Stimulated activated naive CD8-positive, alpha-beta T cell treated with anti-CD3 and anti-CD28 coated beads, Interleukin-15, amount 100 ng/mL, for 72 hours (primary cell): ENCODE data around the gene GMDS.
A peak's percentile ranks its signal among the peaks of the same experiment; 100 is the strongest.

Experiments used
- ATAC-seq: fragments of 150-1000 bp; cut with Tn5 transposase; 2 replicates; pipeline ENCODE4 v1.10.0; 2021; ENCODE audit warnings: mild to moderate bottlenecking, moderate library complexity
- DNase-seq, 2 donors: peaks; one replicate each; pipeline ENCODE4 v3.0.0; 2021 to 2022
- H3K27ac Mint-ChIP-seq, 2 donors: one replicate each; pipeline ENCODE4 v1.8.0; 2022; ENCODE audit warnings: mild to moderate bottlenecking in 2 of 2, mixed read lengths in 2 of 2, moderate library complexity in 2 of 2
- H3K27me3 Mint-ChIP-seq: one replicate; pipeline ENCODE4 v1.8.0; 2022; ENCODE audit warnings: mixed read lengths
- H3K4me1 Mint-ChIP-seq: one replicate; pipeline ENCODE4 v1.8.0; 2022; ENCODE audit warnings: mild to moderate bottlenecking, mixed read lengths
- H3K4me3 Mint-ChIP-seq, 2 donors: one replicate each; pipeline ENCODE4 v1.8.0; 2022; ENCODE audit warnings: mild to moderate bottlenecking in 2 of 2, mixed read lengths in 2 of 2, moderate library complexity in 1 of 2
- H3K9me3 Mint-ChIP-seq, 2 donors: one replicate each; pipeline ENCODE4 v1.8.0; 2022; ENCODE audit warnings: mixed read lengths in 2 of 2

Gene GMDS

GRCh38 chr6:2197177-2197671, 48.2 kb downstream of the GMDS start:
- Mint-ChIP-seq H3K27ac (no peak overlapping the region), H3K4me1 (no peaks in the 10 kb centered on the region), H3K27me3 (no peaks in the 10 kb centered on the region), H3K4me3 (no peak overlapping the region), H3K9me3 (no peaks in the 10 kb centered on the region)
- DNase-seq (no peak), ATAC-seq (no peak)

- no peaks in the 10 kb centered on the region for H3K9me3 Mint-ChIP-seq
- no peak overlapping the region for H3K4me3 Mint-ChIP-seq
- no peaks in the 10 kb centered on the region for H3K4me1 Mint-ChIP-seq
- DNase-seq (peak in 1 of 2 donors; percentile 24), ATAC-seq (peak; percentile 71)
- H3K27ac Mint-ChIP-seq: no peak overlapping the region
- no peaks in the 10 kb centered on the region for H3K27me3 Mint-ChIP-seq
These were observed 49.2 kb downstream of the GMDS start for GRCh38 chr6:2196079-2196679.

GRCh38 chr6:2194643-2195042, 50.8 kb downstream of the GMDS start:
- no peak overlapping the region for H3K4me3 Mint-ChIP-seq
- H3K4me1 Mint-ChIP-seq: no peaks in the 10 kb centered on the region
- no peaks in the 10 kb centered on the region for H3K9me3 Mint-ChIP-seq
- no peak overlapping the region for H3K27ac Mint-ChIP-seq
- DNase-seq: no peak
- ATAC-seq: no peak
- peaks cover 2% of the 10 kb centered on the region for H3K27me3 Mint-ChIP-seq

GRCh38 chr6:2193931-2194330, 51.5 kb downstream of the GMDS start:
- DNase-seq (no peak), ATAC-seq (no peak)
- Mint-ChIP-seq H3K4me1 (peaks cover 4% of the 10 kb centered on the region), H3K9me3 (no peaks in the 10 kb centered on the region), H3K27me3 (peaks cover 10% of the 10 kb centered on the region), H3K27ac (no peak overlapping the region), H3K4me3 (no peak overlapping the region)

GRCh38 chr6:2192976-2193375, 52.4 kb downstream of the GMDS start:
- Mint-ChIP-seq H3K4me3 (no peak overlapping the region), H3K4me1 (peaks cover 14% of the 10 kb centered on the region), H3K9me3 (no peaks in the 10 kb centered on the region), H3K27me3 (peaks cover 17% of the 10 kb centered on the region), H3K27ac (no peak overlapping the region)
- no peak for ATAC-seq
- no peak for DNase-seq

GRCh38 chr6:2191390-2191740, 54.0 kb downstream of the GMDS start:
- ATAC-seq (peak; percentile 22), DNase-seq (no peak)
- H3K4me3 Mint-ChIP-seq: no peak overlapping the region
- H3K27ac Mint-ChIP-seq: no peak overlapping the region
- no peaks in the 10 kb centered on the region for H3K9me3 Mint-ChIP-seq
- peaks cover 17% of the 10 kb centered on the region for H3K27me3 Mint-ChIP-seq
- H3K4me1 Mint-ChIP-seq: peaks cover 25% of the 10 kb centered on the region

- no peak overlapping the region for H3K4me3 Mint-ChIP-seq
- H3K27ac Mint-ChIP-seq: no peak overlapping the region
- peak; percentile 65 for ATAC-seq
These were observed 54.6 kb downstream of the GMDS start for GRCh38 chr6:2190661-2191389.

GRCh38 chr6:2188856-2189384, 56.5 kb downstream of the GMDS start:
- peaks cover 30% of the 10 kb centered on the region for H3K4me1 Mint-ChIP-seq
- DNase-seq (no peak), ATAC-seq (no peak)
- no peak overlapping the region for H3K4me3 Mint-ChIP-seq
- no peaks in the 10 kb centered on the region for H3K9me3 Mint-ChIP-seq
- no peak overlapping the region for H3K27ac Mint-ChIP-seq
- H3K27me3 Mint-ChIP-seq: peaks cover 17% of the 10 kb centered on the region

More at GRCh38 chr6:2190661-2191389, 54.6 kb downstream of the GMDS start:
- Mint-ChIP-seq H3K27me3 (peaks cover 17% of the 10 kb centered on the region), H3K9me3 (no peaks in the 10 kb centered on the region), H3K4me1 (peaks cover 25% of the 10 kb centered on the region)
- no peak for DNase-seq

GRCh38 chr6:2188397-2188796, 57.0 kb downstream of the GMDS start:
- H3K9me3 Mint-ChIP-seq: no peaks in the 10 kb centered on the region
- no peak for ATAC-seq
- H3K4me3 Mint-ChIP-seq: no peak overlapping the region
- H3K27ac Mint-ChIP-seq: no peak overlapping the region
- peaks cover 31% of the 10 kb centered on the region for H3K4me1 Mint-ChIP-seq
- H3K27me3 Mint-ChIP-seq: peaks cover 17% of the 10 kb centered on the region
- no peak for DNase-seq

GRCh38 chr6:2187826-2188225, 57.6 kb downstream of the GMDS start:
- H3K4me3 Mint-ChIP-seq: no peak overlapping the region
- H3K27ac Mint-ChIP-seq: no peak overlapping the region
- peaks cover 31% of the 10 kb centered on the region for H3K4me1 Mint-ChIP-seq
- no peaks in the 10 kb centered on the region for H3K9me3 Mint-ChIP-seq
- ATAC-seq (no peak), DNase-seq (no peak)
- peaks cover 17% of the 10 kb centered on the region for H3K27me3 Mint-ChIP-seq

- DNase-seq (peak; percentile 21 to 26), ATAC-seq (peak; percentile 82)
- H3K9me3 Mint-ChIP-seq: no peaks in the 10 kb centered on the region
- no peak overlapping the region for H3K4me3 Mint-ChIP-seq
- peaks cover 38% of the 10 kb centered on the region for H3K4me1 Mint-ChIP-seq
- no peak overlapping the region for H3K27ac Mint-ChIP-seq
- H3K27me3 Mint-ChIP-seq: peaks cover 17% of the 10 kb centered on the region
These were observed 58.9 kb downstream of the GMDS start for GRCh38 chr6:2186516-2186915.

GRCh38 chr6:2185466-2185865, 59.9 kb downstream of the GMDS start:
- Mint-ChIP-seq H3K27me3 (peaks cover 17% of the 10 kb centered on the region), H3K4me3 (no peak overlapping the region), H3K27ac (no peak overlapping the region), H3K9me3 (peaks cover 0 to 4% of the 10 kb centered on the region in 2 donors), H3K4me1 (peaks cover 44% of the 10 kb centered on the region)
- ATAC-seq: no peak
- no peak for DNase-seq

GRCh38 chr6:2184700-2185455, 60.5 kb downstream of the GMDS start:
- H3K9me3 Mint-ChIP-seq: peaks cover 0 to 4% of the 10 kb centered on the region in 2 donors
- ATAC-seq (no peak), DNase-seq (no peak)
- H3K4me1 Mint-ChIP-seq: peaks cover 44% of the 10 kb centered on the region
- no peak overlapping the region for H3K27ac Mint-ChIP-seq
- H3K4me3 Mint-ChIP-seq: no peak overlapping the region
- peaks cover 17% of the 10 kb centered on the region for H3K27me3 Mint-ChIP-seq

- peaks cover 39% of the 10 kb centered on the region for H3K4me1 Mint-ChIP-seq
- peaks cover 6% of the 10 kb centered on the region for H3K27me3 Mint-ChIP-seq
- no peak overlapping the region for H3K27ac Mint-ChIP-seq
- peaks cover under 1 to 4% of the 10 kb centered on the region in 2 donors for H3K9me3 Mint-ChIP-seq
- ATAC-seq (no peak), DNase-seq (no peak)
- H3K4me3 Mint-ChIP-seq: no peak overlapping the region
These were observed 61.7 kb downstream of the GMDS start for GRCh38 chr6:2183752-2184151.

GRCh38 chr6:2183246-2183645, 62.2 kb downstream of the GMDS start:
- H3K4me1 Mint-ChIP-seq: peaks cover 33% of the 10 kb centered on the region
- peaks cover 5% of the 10 kb centered on the region in 2 donors for H3K9me3 Mint-ChIP-seq
- no peak overlapping the region for H3K4me3 Mint-ChIP-seq
- no peak for ATAC-seq
- H3K27ac Mint-ChIP-seq: no peak overlapping the region
- DNase-seq: no peak
- peaks cover under 1% of the 10 kb centered on the region for H3K27me3 Mint-ChIP-seq

GRCh38 chr6:2182251-2182650, 63.2 kb downstream of the GMDS start:
- H3K4me3 Mint-ChIP-seq: no peak overlapping the region
- H3K9me3 Mint-ChIP-seq: peaks cover 13 to 14% of the 10 kb centered on the region in 2 donors
- H3K27me3 Mint-ChIP-seq: no peaks in the 10 kb centered on the region
- DNase-seq (no peak), ATAC-seq (no peak)
- peaks cover 27% of the 10 kb centered on the region for H3K4me1 Mint-ChIP-seq
- H3K27ac Mint-ChIP-seq: peak overlapping the region in 1 of 2 donors; percentile 5
